SK-N-MC (cell line): Measurements from ENCODE around the gene LRP6.
A peak's percentile ranks its signal among the peaks of the same experiment; 100 is the strongest.

ENCODE experiments used
- DNase-seq: peaks from one replicate; pipeline ENCODE4 v3.0.0-alpha.2; 2011; ENCODE audit warnings: low read depth, low spot score
- H3K27ac ChIP-seq: fragments of 200-600 bp; sonication (generic); 2 replicates; pipeline ENCODE4 v1.5.1; 2016; ENCODE audit warnings: mixed run types
- H3K36me3 ChIP-seq: fragments of 200-600 bp; sonication (generic); 2 replicates; pipeline ENCODE4 v1.6.1; 2017; ENCODE audit warnings: antibody characterized with exemption, low read length, mixed read lengths; ENCODE audit not compliant: insufficient read depth
- H3K4me3 ChIP-seq: fragments of 200-600 bp; sonication (generic); 2 replicates; pipeline ENCODE4 v1.5.1; 2016
- H3K9ac ChIP-seq: fragments of 200-600 bp; sonication (generic); 2 replicates; pipeline ENCODE4 v1.8.0; 2017; ENCODE audit warnings: mixed run types, mixed read lengths; ENCODE audit not compliant: insufficient read length
- H3K9me3 ChIP-seq: fragments of 200-600 bp; sonication (generic); 2 replicates; pipeline ENCODE4 v1.6.1; 2017; ENCODE audit warnings: low read depth, mild to moderate bottlenecking, antibody characterized with exemption, low read length, moderate library complexity, mixed read lengths
- EZH2 ChIP-seq: fragments of 200-600 bp; sonication (generic); IDR thresholded peaks from one replicate; pipeline ENCODE4 v1.6.1; 2017; ENCODE audit warnings: antibody characterized with exemption
- FOXP2 ChIP-seq: optimal IDR thresholded peaks from 2 replicates; pipeline ENCODE3; 2011; ENCODE audit warnings: mild to moderate bottlenecking, moderate library complexity; ENCODE audit not compliant: insufficient read depth; ENCODE audit errors: extremely low read length, control extremely low read depth
- POLR2AphosphoS5 ChIP-seq: IDR thresholded peaks from 2 replicates; pipeline ENCODE4 v1.6.1; 2012; ENCODE audit warnings: mild to moderate bottlenecking, low read depth, low read length, borderline replicate concordance

The LRP6 gene

GRCh38 chr12:12249216-12250050 lies 17.4 kb downstream of the LRP6 start:
- TF ChIP-seq FOXP2 (no peak), POLR2AphosphoS5 (peak; percentile 71; the same call in 1 of the 2 replicates), EZH2 (no peak)
- Histone ChIP-seq H3K36me3 (peaks cover 7% of the 10 kb centered on the region), H3K9ac (no peak overlapping the region), H3K27ac (peak overlapping the region; percentile 98), H3K4me3 (peak overlapping the region; percentile 45), H3K9me3 (no peaks in the 10 kb centered on the region)
- peak; percentile 94 for DNase-seq

GRCh38 chr12:12247584-12247983 lies 19.3 kb downstream of the LRP6 start:
- peaks cover 16% of the 10 kb centered on the region for H3K36me3 ChIP-seq
- no peaks in the 10 kb centered on the region for H3K9me3 ChIP-seq
- peak overlapping the region; percentile 34; the same call in 1 of the 2 replicates for H3K27ac ChIP-seq
- no peak for DNase-seq
- H3K4me3 ChIP-seq: no peak overlapping the region
- no peak overlapping the region for H3K9ac ChIP-seq
- TF ChIP-seq FOXP2: no peak
- no peak for TF ChIP-seq EZH2
- no peak for TF ChIP-seq POLR2AphosphoS5

- H3K4me3 ChIP-seq: no peak overlapping the region
- TF ChIP-seq FOXP2 (no peak), POLR2AphosphoS5 (no peak), EZH2 (no peak)
- no peak for DNase-seq
Observed at GRCh38 chr12:12244341-12244740, 22.5 kb downstream of the LRP6 start.

GRCh38 chr12:12240662-12241340 lies 26.0 kb downstream of the LRP6 start:
- Histone ChIP-seq H3K27ac (peak overlapping the region; percentile 37; the same call in 1 of the 2 replicates), H3K4me3 (no peak overlapping the region), H3K36me3 (peaks cover 13% of the 10 kb centered on the region), H3K9ac (no peak overlapping the region), H3K9me3 (no peaks in the 10 kb centered on the region)
- TF ChIP-seq EZH2 (no peak), FOXP2 (no peak), POLR2AphosphoS5 (no peak)
- no peak for DNase-seq

More at GRCh38 chr12:12244341-12244740, 22.5 kb downstream of the LRP6 start:
- Histone ChIP-seq H3K27ac (no peak overlapping the region), H3K9ac (no peak overlapping the region), H3K36me3 (peaks cover 13% of the 10 kb centered on the region), H3K9me3 (no peaks in the 10 kb centered on the region)

GRCh38 chr12:12239127-12239526 lies 27.7 kb downstream of the LRP6 start:
- H3K9me3 ChIP-seq: no peaks in the 10 kb centered on the region
- no peak for DNase-seq
- no peak overlapping the region for H3K9ac ChIP-seq
- peaks cover 8% of the 10 kb centered on the region for H3K36me3 ChIP-seq
- H3K27ac ChIP-seq: no peak overlapping the region; the same call in 1 of the 2 replicates
- H3K4me3 ChIP-seq: no peak overlapping the region
- TF ChIP-seq FOXP2: no peak
- no peak for TF ChIP-seq POLR2AphosphoS5
- no peak for TF ChIP-seq EZH2

GRCh38 chr12:12238605-12239004 lies 28.2 kb downstream of the LRP6 start:
- Histone ChIP-seq H3K9me3 (no peaks in the 10 kb centered on the region), H3K36me3 (peaks cover 3% of the 10 kb centered on the region), H3K9ac (no peak overlapping the region), H3K27ac (no peak overlapping the region), H3K4me3 (no peak overlapping the region)
- TF ChIP-seq POLR2AphosphoS5 (no peak), FOXP2 (no peak), EZH2 (no peak)
- DNase-seq: no peak

GRCh38 chr12:12236896-12237295 lies 29.9 kb downstream of the LRP6 start:
- no peak overlapping the region for H3K27ac ChIP-seq
- no peak for DNase-seq
- no peak for TF ChIP-seq FOXP2

GRCh38 chr12:12230275-12230674 lies 36.6 kb downstream of the LRP6 start:
- H3K27ac ChIP-seq: peak overlapping the region; percentile 48; the same call in 1 of the 2 replicates
- H3K36me3 ChIP-seq: no peaks in the 10 kb centered on the region
- TF ChIP-seq EZH2 (no peak), POLR2AphosphoS5 (no peak), FOXP2 (no peak)
- no peaks in the 10 kb centered on the region for H3K9me3 ChIP-seq
- DNase-seq: no peak
- H3K4me3 ChIP-seq: no peak overlapping the region; the same call in 1 of the 2 replicates
- H3K9ac ChIP-seq: peak overlapping the region; percentile 24

More at GRCh38 chr12:12236896-12237295, 29.9 kb downstream of the LRP6 start:
- H3K9me3 ChIP-seq: no peaks in the 10 kb centered on the region
- H3K4me3 ChIP-seq: no peak overlapping the region
- H3K36me3 ChIP-seq: no peaks in the 10 kb centered on the region; the same call in 1 of the 2 replicates
- no peak overlapping the region for H3K9ac ChIP-seq
